ENCODE data around the gene GABPA.

Gene GABPA

DNA sequence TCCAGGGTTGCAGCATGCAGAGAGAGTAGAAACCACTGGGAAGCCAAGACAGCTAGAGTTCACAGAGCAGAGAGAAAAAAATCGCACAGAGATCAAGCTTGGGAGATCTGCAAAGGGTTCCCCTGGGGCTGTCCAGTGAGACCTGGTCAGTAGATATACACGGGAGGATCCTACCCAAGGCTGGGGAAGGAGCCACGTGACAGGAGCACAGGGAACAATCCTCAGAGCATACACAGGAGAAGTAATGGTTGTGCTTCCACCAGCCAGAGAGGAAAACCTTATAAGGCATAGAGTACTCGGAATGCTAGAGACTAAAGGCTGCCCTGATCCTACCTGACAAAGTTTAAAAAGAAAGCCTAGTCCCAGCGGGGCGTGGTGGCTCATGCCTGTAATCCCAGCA is 53.9 kb downstream of the GABPA start:
- DNase-seq (ENCODE audit: low read depth): no peak
- H3K4me3 ChIP-seq (ENCODE audit: low read depth, low read length): no peak overlapping the region
- TF ChIP-seq, protein P1, sequence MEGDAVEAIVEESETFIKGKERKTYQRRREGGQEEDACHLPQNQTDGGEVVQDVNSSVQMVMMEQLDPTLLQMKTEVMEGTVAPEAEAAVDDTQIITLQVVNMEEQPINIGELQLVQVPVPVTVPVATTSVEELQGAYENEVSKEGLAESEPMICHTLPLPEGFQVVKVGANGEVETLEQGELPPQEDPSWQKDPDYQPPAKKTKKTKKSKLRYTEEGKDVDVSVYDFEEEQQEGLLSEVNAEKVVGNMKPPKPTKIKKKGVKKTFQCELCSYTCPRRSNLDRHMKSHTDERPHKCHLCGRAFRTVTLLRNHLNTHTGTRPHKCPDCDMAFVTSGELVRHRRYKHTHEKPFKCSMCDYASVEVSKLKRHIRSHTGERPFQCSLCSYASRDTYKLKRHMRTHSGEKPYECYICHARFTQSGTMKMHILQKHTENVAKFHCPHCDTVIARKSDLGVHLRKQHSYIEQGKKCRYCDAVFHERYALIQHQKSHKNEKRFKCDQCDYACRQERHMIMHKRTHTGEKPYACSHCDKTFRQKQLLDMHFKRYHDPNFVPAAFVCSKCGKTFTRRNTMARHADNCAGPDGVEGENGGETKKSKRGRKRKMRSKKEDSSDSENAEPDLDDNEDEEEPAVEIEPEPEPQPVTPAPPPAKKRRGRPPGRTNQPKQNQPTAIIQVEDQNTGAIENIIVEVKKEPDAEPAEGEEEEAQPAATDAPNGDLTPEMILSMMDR (conservative IDR thresholded peaks at IDR 0.05; ENCODE audit: low read depth, low read length): no peak

DNA sequence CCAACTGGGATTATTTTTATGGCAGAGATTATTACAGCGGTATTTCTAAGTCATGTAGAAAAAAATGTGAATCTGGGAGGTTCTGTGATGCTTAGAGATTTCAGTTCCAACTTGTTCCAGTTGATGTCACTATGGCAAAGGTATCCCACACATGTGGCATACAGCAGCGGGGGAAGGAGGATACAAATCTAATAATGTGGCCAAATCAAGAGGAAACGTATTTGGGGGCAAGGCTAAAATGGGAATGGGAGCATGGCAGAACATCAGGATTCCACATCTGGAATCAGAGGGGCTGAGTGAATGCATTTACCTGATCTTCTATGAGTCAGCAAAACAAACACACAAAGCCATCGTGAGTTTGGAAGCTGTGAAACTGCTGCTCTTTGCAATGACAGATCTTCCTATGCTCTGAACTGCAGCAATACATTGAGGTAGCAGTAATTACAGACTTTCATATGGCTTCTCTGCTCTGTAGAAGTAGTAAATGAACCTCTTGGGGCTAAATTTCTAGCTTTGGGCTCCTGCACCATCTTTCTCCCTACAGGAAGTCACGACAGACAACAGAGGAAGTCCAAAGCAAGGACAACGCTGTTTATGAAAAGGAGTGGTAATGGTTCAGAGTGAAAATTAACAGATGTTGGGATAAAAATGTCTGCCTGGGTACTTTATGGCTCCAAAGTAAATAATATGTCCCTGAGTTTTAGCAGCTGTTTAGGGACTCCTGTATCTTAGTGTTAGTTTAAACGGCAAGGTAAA is 55.5 kb downstream of the GABPA start:
- peak overlapping the region; percentile 55 for H3K4me3 ChIP-seq (ENCODE audit: low read depth, low read length)
- TF ChIP-seq, protein P1 (conservative IDR thresholded peaks at IDR 0.05; ENCODE audit: low read depth, low read length): peak; percentile 54
- DNase-seq (ENCODE audit: low read depth): peak; percentile 71

DNA sequence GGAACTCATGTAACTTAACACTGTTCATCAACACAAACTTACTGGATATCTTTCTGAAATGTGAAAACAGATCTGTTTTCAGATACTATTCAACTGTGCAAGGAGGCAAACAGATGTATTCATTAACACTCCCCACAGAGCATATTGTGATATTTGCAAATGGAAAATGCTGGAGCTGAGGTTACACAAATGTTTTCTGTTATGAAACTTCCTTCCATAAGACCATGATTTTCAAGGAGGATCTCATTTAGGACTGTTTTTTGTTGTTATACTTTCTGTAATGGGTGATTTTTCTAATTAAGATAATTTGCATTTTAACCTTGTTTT is 56.1 kb downstream of the GABPA start:
- DNase-seq (ENCODE audit: low read depth): peak; percentile 4
- H3K4me3 ChIP-seq (ENCODE audit: low read depth, low read length): no peak overlapping the region
- TF ChIP-seq, protein P1 (conservative IDR thresholded peaks at IDR 0.05; ENCODE audit: low read depth, low read length): no peak

DNA sequence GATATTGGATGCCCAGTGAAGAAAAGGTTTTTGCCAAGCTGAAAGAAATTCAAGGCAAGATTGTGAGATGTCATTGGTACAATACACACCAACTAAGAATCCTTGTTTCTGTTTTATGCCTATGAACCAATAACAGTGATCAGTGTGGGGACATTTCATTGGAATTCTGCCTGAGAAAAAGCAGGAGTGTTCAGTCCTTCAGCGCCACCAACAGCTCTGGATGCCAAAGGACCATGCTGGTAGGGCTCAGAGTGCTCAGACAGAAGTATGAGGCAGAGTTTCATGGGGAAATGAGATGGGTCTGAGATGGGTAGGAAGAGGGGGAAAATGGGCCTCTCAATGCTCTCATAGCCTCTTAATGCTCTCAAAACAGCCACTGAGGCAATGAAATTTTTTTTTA is 56.5 kb downstream of the GABPA start:
- no peak overlapping the region for H3K4me3 ChIP-seq (ENCODE audit: low read depth, low read length)
- TF ChIP-seq, protein P1 (conservative IDR thresholded peaks at IDR 0.05; ENCODE audit: low read depth, low read length): no peak
- peak; percentile 5 for DNase-seq (ENCODE audit: low read depth)

DNA sequence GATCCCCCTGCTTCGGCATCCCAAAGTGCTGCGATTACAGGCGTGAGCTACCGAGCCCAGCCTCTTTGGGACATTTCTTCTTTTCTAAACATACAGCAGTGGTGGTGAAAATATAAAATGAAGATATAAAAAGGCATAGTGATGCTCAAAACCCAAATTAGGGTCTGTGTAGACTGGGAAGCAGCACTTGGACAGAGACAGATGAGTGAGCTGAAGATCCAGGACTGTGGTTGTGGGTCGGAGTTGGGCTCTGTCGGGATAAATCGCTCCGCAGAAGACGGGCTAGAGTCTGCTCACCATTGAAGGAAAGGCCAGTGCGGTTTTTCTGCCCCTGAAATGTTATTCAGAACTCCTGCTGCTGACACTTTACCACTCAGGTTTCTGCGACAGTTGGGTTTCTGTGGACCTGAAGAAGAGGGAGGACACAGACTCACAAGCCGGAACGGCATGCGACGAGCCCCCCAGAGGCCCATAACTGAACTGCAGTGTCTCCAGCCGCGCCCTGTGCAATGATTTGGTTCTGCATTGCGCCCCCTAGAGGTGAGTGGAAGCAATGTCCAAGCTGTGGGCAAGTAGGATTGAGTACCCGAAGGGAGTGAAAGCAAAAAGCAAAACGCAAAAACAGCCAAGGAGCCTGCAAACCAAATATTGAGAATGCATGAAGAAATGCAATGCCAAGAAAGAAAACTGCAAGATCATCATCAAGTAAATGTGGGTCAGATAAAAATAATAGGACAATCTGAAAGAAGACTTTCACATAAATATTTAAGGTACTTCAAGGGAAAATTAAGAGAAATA is 66.6 kb downstream of the GABPA start:
- H3K4me3 ChIP-seq (ENCODE audit: low read depth, low read length): no peak overlapping the region
- TF ChIP-seq, protein P1 (conservative IDR thresholded peaks at IDR 0.05; ENCODE audit: low read depth, low read length): peak; percentile 98
- peak; percentile 91 for DNase-seq (ENCODE audit: low read depth)

DNA sequence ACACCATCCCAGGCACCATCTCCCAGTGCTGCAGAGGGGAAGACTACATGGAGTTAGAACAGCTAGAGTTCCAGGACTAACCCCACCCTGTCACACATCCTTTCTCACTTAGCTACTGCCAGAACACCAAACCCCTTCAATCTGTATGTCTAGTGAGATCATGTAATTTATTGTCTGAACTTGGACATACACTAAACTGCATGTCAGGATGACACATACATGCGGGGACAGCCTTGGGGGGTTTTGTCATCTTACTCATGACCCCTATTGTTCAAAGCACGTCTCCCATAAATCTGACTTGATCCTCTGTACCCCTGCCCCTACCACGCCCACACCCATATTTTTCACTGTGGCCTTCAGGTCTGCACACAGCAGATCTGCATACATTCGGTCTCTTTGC is 71.3 kb downstream of the GABPA start:
- DNase-seq (ENCODE audit: low read depth): no peak

More for the DNA sequence above, 71.3 kb downstream of the GABPA start:
- TF ChIP-seq, protein P1 (conservative IDR thresholded peaks at IDR 0.05; ENCODE audit: low read depth, low read length): no peak
- no peak overlapping the region for H3K4me3 ChIP-seq (ENCODE audit: low read depth, low read length)
